A673 (cell line): ENCODE measurements around the gene PPP4R2.

Source experiments
- CTCF ChIP-seq: fragments of 300-800, 200-600 bp; sonication (generic); conservative IDR thresholded peaks from 2 replicates; pipeline ENCODE4 v1.5.1; 2017; ENCODE audit warnings: low read depth, mild to moderate bottlenecking, antibody characterized with exemption, low read length, moderate library complexity, mixed read lengths
- EZH2 ChIP-seq: fragments of 200-600 bp; sonication (generic); IDR thresholded peaks from 2 replicates; pipeline ENCODE4 v1.6.1; 2017; ENCODE audit warnings: borderline replicate concordance, low read depth, mild to moderate bottlenecking, mixed read lengths, antibody characterized with exemption, low read length; ENCODE audit not compliant: poor library complexity, severe bottlenecking

- TF ChIP-seq CTCF, result no peak
- no peak for TF ChIP-seq EZH2
Measured at GRCh38 chr3:73115806-73116205, 119.2 kb downstream of the PPP4R2 start.
